Measurements from ENCODE around the gene RETREG3.
A peak's percentile ranks its signal among the peaks of the same experiment; 100 is the strongest.

DNA sequence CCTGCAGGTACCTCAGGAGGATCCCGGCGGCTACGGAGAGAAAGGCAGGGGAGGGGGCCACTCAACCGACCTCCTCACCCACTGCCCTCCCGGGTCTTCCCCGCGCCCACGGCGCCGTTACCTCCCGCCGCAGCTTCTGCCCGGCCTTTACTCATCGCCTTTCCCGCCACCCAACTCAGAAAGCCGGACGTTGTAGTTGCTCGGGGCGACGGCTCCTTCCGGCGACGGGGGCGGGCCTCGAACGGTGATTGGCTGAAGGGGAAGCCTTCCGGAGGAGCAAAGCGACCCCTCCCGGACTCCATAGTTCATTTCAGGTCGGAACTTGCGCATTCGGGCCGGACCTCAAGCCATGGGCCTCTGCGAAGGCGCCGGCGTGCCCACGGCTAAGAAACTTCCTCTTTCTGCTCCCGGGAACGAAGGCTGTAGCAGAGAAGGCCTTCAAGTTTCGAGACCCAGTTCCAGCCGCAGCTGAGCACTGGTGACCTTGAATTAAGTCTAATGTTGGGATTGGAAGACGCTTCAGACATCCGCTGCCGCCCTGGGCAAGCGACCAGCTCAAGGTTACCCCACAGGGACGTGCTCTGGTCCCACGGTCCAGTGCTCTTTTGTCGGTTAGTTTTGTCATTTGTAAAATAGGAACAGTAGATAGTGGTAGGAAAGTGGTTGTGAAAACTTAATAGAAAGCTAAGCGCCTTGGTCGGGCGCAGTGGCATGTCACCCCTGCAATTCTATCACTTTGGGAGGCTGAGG lies 31.5 kb downstream of the RETREG3 start, which contains the start of gene PSMC3IP:
- TF ChIP-seq, protein P1, sequence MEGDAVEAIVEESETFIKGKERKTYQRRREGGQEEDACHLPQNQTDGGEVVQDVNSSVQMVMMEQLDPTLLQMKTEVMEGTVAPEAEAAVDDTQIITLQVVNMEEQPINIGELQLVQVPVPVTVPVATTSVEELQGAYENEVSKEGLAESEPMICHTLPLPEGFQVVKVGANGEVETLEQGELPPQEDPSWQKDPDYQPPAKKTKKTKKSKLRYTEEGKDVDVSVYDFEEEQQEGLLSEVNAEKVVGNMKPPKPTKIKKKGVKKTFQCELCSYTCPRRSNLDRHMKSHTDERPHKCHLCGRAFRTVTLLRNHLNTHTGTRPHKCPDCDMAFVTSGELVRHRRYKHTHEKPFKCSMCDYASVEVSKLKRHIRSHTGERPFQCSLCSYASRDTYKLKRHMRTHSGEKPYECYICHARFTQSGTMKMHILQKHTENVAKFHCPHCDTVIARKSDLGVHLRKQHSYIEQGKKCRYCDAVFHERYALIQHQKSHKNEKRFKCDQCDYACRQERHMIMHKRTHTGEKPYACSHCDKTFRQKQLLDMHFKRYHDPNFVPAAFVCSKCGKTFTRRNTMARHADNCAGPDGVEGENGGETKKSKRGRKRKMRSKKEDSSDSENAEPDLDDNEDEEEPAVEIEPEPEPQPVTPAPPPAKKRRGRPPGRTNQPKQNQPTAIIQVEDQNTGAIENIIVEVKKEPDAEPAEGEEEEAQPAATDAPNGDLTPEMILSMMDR (IDR thresholded peaks at IDR 0.05), result peak in 5 of 6 experiments; percentile 40 to 69 (median 61)
- TF ChIP-seq EP300 (IDR thresholded peaks at IDR 0.05), result no peak
- peak; percentile 77 to 84 for TF ChIP-seq POLR2AphosphoS5 (IDR thresholded peaks at IDR 0.05)

Data from upper lobe of left lung (tissue), 4 donors.